ENCODE results near the gene PAK6.

DNA sequence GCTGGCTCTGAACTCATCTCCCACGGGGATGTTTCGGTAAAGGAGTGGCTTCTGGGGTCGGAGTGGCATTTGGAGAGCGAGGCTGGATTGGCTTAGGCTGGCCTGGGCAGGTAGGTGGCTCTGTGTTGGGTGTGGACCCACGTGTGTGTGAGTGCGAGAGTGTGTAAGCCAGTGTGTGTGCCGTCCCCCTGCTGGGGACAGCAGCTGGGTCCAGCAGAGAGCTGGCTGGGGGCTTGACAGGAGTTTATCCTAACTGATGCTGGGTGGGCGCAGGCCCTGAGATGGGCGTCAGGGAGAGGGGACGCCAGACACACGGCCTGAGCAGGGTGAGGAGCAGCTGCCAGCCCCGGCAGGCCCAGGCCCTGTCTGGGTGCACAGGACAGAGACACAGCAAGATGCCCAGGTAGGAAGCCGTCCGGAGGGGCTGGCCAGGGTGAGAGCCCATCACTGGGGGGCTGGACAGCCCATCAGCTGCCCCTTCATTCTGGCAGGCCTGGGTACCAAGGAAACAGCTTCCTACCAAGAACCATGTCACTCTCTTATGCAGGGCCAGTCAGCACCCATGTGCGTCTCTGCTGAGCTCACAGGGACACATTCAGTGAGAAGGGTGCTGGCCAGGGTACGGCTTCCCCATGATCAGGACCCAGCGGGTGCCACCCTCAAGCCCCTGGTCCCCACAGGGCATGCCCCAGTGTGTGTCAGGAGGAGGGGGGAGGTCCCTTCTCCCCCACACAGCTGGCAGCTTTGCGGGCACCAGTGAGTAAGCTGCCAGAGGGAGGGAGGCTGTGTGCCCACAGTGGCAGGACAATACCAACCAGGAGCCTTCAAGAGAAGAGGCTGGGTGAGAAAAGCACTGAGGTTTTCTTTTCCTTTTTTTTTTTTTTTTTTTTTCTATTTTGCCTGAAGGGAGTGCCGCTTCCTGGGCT, 1.1 kb downstream of the PAK6 start:
- TF ChIP-seq, protein P1, sequence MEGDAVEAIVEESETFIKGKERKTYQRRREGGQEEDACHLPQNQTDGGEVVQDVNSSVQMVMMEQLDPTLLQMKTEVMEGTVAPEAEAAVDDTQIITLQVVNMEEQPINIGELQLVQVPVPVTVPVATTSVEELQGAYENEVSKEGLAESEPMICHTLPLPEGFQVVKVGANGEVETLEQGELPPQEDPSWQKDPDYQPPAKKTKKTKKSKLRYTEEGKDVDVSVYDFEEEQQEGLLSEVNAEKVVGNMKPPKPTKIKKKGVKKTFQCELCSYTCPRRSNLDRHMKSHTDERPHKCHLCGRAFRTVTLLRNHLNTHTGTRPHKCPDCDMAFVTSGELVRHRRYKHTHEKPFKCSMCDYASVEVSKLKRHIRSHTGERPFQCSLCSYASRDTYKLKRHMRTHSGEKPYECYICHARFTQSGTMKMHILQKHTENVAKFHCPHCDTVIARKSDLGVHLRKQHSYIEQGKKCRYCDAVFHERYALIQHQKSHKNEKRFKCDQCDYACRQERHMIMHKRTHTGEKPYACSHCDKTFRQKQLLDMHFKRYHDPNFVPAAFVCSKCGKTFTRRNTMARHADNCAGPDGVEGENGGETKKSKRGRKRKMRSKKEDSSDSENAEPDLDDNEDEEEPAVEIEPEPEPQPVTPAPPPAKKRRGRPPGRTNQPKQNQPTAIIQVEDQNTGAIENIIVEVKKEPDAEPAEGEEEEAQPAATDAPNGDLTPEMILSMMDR (conservative IDR thresholded peaks at IDR 0.05; ENCODE audit: low read depth, low read length), result no peak
- no peak for TF ChIP-seq EZH2 (IDR thresholded peaks at IDR 0.05; ENCODE audit: low read length, unreplicated experiment)
- TF ChIP-seq EZH2phosphoT487 (IDR thresholded peaks at IDR 0.05; ENCODE audit: borderline replicate concordance, low read length), result no peak
